IPS DF 19.7 (cell line): Measurements from ENCODE around the gene MYH7.
"Not testable (repeated sequence)": the region's sequence is repeated elsewhere in the genome, so short reads cannot be mapped to it uniquely, and the experiment has no call there.

Source experiments
- DNase-seq: peaks from one replicate; pipeline ENCODE4 v3.0.0-alpha.2; 2013; ENCODE audit warnings: low read depth, low spot score

Gene MYH7

GRCh38 chr14:23430723-23431085 lies 4.8 kb downstream of the MYH7 start:
- DNase-seq: no peak

- DNase-seq: no peak
These were observed 5.3 kb downstream of the MYH7 start for GRCh38 chr14:23430016-23430722.

GRCh38 chr14:23428686-23429495 lies 6.6 kb downstream of the MYH7 start:
- no peak for DNase-seq

- DNase-seq: not testable (repeated sequence)
These were observed 9.7 kb downstream of the MYH7 start for GRCh38 chr14:23425798-23426197.

- no peak for DNase-seq
These were observed 10.3 kb downstream of the MYH7 start for GRCh38 chr14:23425169-23425568.

GRCh38 chr14:23423657-23424056 lies 11.8 kb downstream of the MYH7 start:
- DNase-seq: no peak

GRCh38 chr14:23421594-23421993 lies 13.9 kb downstream of the MYH7 start:
- no peak for DNase-seq

- DNase-seq: not testable (repeated sequence)
These were observed 15.8 kb downstream of the MYH7 start for GRCh38 chr14:23419646-23420045.

GRCh38 chr14:23418021-23418420 lies 17.4 kb downstream of the MYH7 start:
- DNase-seq: no peak

- DNase-seq: not testable (repeated sequence)
These were observed 18.2 kb downstream of the MYH7 start for GRCh38 chr14:23417269-23417668.

GRCh38 chr14:23416801-23417200 lies 18.7 kb downstream of the MYH7 start:
- DNase-seq: no peak

GRCh38 chr14:23415821-23416778 lies 19.4 kb downstream of the MYH7 start:
- no peak for DNase-seq

- no peak for DNase-seq
These were observed 20.3 kb downstream of the MYH7 start for GRCh38 chr14:23414906-23415820.

- DNase-seq: no peak
These were observed 21.2 kb downstream of the MYH7 start for GRCh38 chr14:23414254-23414653.

- no peak for DNase-seq
These were observed 21.8 kb downstream of the MYH7 start for GRCh38 chr14:23413681-23414080.

GRCh38 chr14:23411563-23412525 lies 23.6 kb downstream of the MYH7 start:
- no peak for DNase-seq

- DNase-seq: no peak
These were observed 25.4 kb downstream of the MYH7 start for GRCh38 chr14:23409966-23410635.

GRCh38 chr14:23409475-23409874 lies 26.0 kb downstream of the MYH7 start:
- DNase-seq: no peak

GRCh38 chr14:23408307-23408630 lies 27.2 kb downstream of the MYH7 start:
- DNase-seq: no peak
